ENCODE measurements around the gene FCMR.
A peak's percentile ranks its signal among the peaks of the same experiment; 100 is the strongest.

FCMR gene, protein sequence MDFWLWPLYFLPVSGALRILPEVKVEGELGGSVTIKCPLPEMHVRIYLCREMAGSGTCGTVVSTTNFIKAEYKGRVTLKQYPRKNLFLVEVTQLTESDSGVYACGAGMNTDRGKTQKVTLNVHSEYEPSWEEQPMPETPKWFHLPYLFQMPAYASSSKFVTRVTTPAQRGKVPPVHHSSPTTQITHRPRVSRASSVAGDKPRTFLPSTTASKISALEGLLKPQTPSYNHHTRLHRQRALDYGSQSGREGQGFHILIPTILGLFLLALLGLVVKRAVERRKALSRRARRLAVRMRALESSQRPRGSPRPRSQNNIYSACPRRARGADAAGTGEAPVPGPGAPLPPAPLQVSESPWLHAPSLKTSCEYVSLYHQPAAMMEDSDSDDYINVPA

DNA sequence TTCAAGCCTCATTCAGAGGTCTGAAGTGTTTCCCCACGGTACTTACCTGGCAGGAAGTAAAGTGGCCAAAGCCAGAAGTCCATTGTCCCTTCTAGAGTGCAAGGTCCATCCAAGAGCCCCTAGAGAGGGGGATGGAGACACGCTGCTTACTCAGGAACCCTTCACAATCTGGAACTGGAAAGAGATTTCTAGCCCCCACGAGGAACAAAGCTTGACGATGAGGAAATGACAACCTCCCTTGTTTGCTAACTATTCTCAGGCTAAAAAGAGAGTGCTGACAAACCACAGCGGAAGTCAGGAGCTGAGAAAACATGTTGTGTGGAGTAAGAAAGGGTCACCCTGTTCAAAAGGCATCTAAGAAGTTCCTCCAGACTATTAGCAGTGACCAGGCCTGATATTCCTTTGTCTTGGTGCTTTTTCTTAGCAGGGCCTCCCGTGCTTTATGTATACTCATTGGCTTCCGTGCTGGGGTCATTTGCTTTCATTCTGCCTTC, at the start of gene FCMR:
FCMR (minus strand) TSS at position 170 of the 494 bp plus-strand sequence; CDS start at position 83, 87 bp downstream.
- peak; percentile 73 for DNase-seq

DNA sequence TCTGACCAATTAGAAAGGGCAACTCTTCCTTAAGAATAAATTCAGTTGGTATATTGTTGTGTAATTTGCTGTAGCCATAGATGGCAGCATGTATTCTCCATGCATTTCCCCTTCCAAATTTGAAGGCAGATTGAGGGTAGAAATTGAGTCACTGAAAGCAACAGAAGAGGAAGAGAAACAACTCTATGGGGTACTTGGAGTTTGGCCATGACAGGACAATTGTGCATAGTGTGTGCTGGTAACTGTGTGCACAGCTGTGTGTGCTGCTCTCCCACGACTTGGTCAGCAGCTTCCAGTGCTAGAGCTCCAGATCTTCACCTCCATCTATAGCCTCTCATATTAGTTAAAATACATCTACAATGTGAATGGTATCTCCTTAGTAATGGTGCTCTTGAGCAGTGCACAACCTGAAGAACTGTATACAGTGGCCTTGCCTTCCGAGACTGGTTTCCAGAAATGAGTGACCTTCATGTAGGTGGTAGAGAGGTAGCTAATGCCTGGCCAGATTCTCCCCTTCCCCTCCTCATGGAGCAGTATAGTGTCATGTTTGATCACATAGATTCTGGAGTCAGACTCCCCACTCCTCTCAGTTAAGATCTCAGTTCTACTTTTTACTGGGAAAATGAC, 49.4 kb upstream of the FCMR start:
- DNase-seq, result no peak

GRCh38 chr1:206970446-206970845, 48.7 kb upstream of the FCMR start, which contains the start of gene FCAMR:
Gene FCAMR (minus strand): TSS chr1:206970460. CDS start chr1:206970125, 335 bp downstream.
- DNase-seq, result no peak

- no peak for DNase-seq
Measured at GRCh38 chr1:206969090-206969489, 47.3 kb upstream of the FCMR start.

- no peak for DNase-seq
Measured at GRCh38 chr1:206967096-206967849, 45.5 kb upstream of the FCMR start.

DNA sequence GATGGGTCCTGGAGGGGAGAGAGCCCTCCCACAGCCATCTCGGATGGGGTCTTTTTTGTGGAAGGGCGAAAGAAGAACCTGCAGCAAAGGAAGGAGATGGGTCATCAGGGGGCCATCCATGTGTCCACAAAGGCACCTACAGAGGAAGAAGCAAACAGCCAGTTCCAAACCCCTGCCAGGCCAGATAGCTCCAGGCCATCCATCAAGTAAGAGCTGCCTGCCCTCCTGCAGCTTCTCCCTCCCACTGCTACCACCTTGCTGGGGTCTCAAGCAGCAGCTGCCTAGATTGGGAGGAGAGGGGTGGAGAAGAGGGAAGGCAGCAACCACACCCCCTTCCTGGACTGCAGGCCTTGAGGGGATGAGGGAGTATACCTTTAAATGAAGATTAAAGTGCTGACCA, 44.0 kb upstream of the FCMR start:
- DNase-seq, result no peak

- DNase-seq, result no peak
Measured at GRCh38 chr1:206963740-206964139, 42.0 kb upstream of the FCMR start.

DNA sequence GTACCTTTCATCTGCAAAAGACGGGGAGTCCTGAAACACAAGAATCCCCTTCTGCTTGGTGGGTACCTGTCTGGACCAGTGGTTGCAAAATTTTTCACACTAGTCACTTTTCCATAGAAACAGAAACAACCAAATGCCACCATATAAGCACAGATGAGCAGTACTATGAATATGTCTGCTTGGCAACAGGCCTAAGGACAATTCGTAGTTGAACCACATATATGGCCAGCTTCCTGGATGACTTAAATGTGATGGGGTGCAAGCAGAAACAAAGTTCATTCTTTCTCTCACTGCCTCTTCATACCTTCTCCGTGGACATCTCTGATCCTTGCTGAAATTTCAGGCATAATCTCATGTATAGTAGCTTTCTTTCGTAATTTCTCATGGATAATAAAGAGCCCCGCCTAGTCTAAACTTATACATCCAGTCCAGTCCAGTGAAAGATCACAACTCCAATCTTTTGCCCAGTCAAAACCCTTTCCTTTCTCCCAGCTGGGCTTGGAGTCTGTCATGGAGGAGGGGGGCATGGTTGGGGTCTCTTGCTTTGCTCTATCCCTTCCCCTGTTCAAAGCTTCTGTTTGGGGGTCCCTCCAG, 41.5 kb upstream of the FCMR start:
- no peak for DNase-seq

GRCh38 chr1:206962272-206962671, 40.5 kb upstream of the FCMR start:
- no peak for DNase-seq

DNA sequence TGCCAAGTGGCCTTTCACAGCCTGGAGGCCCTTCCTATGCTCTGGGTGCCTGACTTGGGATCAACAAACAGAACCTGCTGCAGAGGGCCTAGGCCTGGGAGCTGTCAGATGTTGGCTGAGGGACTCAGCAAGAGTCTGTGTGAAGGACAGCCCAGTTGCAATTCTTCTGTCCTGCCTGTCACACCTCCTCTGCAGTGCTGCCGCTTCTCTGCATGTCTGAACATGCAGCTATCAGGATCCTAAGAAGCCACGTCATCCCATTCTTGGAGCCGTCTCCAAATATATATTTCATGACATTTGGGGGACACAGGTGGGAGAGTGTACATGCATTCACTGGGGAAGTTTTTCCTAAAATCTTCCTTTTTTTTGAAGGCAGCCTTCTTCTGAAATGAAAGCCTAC, 39.9 kb upstream of the FCMR start:
- no peak for DNase-seq

GRCh38 chr1:206960676-206961386, 39.1 kb upstream of the FCMR start:
- no peak for DNase-seq

DNA sequence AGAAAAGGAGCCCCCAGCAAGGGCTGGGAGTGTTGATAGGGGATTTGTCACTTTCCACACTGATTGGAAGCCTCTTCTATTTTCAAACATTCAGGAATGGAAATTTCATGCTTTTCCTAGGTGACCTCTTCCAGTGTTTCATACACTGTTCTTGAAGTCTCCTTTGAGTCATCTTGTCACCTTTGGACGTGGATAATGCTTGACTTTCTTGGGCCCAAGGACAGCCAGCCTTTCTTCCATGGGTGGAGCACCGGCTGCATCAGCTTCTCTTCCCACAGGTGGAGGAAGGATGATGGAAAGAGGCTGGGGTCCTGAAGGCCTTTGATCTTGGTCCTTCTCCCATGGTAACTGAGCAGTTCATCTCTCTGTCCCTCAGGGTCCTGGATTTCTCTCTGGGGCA, 36.4 kb upstream of the FCMR start:
- DNase-seq, result no peak

DNA sequence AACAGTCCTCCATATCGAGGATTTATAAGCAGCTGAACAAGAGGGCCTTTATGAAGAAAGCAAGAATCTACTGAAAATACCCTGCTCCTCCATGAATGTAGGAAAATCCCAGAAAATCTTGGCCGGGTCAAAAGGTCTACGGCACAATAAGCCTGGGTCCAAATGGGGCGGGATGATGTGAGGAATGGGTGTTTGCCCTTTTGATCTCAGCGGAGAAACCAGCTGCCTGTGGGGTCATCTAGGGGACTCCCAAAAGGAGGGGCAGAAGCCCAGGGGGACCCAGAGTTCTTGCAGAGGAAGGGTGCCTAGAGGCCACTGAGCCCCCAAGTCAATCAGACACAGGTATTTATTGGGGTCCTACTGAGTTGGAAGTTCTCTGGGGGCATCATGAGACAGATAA, 35.9 kb upstream of the FCMR start:
- no peak for DNase-seq

DNA sequence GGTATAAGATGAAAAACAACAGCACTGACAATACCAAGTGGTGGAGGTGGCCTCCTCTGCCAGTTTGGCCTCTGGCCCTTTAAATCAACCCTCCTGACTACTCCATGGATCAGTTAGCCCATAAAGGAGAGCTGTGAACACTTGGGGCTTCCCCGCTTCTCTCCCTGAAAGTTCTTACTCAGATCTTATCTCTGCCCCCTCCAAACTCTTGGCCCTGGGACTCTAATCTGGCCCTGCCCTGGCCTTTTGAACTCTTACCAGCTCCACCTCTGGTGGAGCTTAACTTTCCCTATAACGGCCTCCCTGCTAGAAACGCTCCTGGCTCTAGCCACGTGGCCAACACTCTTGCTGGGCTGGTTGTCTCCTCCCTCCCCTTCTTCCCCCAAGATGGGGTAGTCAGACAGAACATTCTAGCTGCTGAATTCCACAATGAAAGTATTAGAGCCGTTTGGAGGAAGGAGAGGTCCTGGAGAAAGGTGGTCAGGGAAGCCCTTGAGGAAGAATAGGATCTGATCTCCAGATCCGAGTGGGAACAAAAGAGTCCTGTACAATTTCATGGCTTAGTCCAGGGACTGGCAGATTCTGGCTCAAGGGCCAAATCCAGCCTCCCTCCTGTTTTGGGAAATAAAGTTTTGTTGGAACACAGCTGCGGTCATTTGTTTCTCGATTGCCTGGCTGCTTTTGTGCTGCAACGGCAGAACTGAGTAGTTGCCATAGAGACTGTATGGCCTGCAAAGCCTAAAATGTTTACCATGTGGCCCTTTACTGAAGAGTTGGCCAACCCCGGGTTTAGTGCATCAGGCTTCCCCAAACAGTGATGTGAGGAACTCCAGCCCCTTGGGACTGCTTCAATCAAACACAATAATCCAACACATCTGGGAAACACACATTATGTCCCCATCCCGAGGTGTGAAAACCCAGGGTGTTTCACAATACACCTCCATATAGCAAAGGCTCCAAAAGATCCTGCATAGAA, 34.0 kb upstream of the FCMR start:
- DNase-seq, result peak; percentile 37

DNA sequence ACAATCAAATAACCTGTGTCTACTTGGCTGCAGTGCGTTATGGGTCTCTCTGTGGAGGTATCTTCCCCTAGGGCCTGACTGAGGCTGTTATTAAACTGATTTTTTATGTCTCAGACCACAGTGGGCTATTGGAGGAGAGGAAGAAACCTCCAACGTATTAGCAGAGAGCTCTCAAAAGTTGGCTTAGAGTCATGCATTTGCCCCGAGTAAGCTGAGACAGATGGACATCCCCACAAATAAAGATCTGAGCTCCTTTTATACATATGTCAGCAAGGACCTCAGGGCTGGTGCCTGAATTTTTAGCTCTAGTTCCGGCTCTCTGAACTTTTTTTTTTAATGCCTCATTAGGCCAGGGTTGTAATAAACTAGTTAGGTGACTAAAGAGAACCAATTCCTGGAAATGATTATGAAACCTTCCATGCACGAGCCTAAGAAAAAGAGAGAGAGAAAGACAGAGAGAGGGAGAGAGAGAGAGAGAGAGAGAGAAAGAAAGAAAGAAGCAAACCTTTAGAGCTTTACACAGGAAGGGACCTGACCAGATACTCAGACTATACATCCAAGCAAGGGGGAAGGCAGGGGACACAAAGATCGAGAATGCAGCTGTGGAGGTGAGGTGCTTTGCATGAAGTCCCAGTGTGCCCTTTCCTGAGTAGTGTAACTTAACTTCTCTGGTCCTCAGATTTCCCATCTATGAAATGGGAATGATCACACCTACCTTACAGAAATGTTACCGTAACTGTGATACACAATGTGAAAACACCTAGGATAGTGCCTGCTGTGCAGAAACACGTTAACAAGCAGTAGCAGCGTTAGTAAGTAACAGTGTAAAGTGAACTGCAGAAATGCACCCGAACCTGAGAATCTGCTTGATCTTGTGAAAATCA, 33.0 kb upstream of the FCMR start:
- no peak for DNase-seq

GRCh38 chr1:206953626-206954025, 31.9 kb upstream of the FCMR start:
- DNase-seq, result no peak

DNA sequence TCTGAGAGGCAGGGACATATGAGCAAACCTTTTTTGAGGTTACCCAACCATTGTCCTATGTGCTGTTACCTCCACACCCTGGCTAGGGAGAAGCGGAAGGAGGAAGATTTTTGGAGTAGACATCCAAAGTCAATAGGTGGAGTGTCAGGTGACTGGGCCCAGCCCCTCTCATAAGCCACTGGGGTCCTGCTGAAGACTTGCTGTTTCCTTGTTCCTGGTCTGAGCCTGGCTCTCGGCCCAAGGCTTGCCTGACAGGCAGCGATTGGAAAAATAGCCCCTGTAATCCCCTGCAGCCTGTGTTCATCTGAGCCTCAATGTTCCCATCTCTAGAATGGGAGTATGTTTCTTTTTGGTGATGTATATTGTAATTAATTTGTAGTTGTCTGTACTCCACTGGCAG, 31.4 kb upstream of the FCMR start:
- no peak for DNase-seq

GRCh38 chr1:206952171-206952570, 30.4 kb upstream of the FCMR start:
- no peak for DNase-seq

GRCh38 chr1:206951318-206952100, 29.8 kb upstream of the FCMR start:
- DNase-seq, result no peak
